Measurements from ENCODE around the gene KPNA1. TPM values are rescaled to one million over a fixed set of nuclear protein-coding genes. Genes with fewer than 3 reads are reported as not detected.

Gene KPNA1
- polyA plus RNA-seq, 1 experiment: 27.8 TPM

DNA sequence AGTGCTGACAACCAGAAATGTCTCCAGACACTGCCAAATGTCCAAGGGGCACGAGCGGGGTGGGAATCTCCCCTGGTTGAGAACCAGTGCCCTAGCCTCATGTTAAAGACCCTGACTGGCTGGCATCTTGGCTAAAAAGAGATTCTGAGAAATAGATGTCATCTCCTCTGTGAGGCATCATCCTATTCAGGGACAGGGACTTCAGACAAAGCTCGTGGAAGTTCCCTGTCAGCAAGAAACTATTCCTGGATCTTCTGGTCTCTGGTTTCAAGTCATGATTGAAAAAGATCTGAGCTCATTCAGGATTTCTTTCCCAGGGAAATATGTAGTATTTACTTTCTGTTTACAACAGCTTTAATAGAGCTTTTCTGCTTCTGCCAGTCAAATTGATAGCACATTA lies 109.7 kb downstream of the KPNA1 start:
- CTCF ChIA-PET: interaction anchor here (1.7 to 1.8 kb wide), 2 partner anchors 10 to 12 kb away, joined by 5 to 10 read pairs; no protein-coding TSS in a partner anchor
- Histone ChIP-seq H3K36me3 (ENCODE audit: control insufficient read depth, insufficient read depth, low read length) (0 out of 2 replicates have a peak, but pooled peaks cover 1% of the 10 kb centered on the region), H3K4me3 (ENCODE audit: low read depth, low read length) (no peak overlapping the region), H3K27me3 (ENCODE audit: control insufficient read depth, insufficient read depth, low read length) (no peaks in the 10 kb centered on the region)
- POLR2A ChIA-PET: no interaction called here
- TF ChIP-seq, protein P1, sequence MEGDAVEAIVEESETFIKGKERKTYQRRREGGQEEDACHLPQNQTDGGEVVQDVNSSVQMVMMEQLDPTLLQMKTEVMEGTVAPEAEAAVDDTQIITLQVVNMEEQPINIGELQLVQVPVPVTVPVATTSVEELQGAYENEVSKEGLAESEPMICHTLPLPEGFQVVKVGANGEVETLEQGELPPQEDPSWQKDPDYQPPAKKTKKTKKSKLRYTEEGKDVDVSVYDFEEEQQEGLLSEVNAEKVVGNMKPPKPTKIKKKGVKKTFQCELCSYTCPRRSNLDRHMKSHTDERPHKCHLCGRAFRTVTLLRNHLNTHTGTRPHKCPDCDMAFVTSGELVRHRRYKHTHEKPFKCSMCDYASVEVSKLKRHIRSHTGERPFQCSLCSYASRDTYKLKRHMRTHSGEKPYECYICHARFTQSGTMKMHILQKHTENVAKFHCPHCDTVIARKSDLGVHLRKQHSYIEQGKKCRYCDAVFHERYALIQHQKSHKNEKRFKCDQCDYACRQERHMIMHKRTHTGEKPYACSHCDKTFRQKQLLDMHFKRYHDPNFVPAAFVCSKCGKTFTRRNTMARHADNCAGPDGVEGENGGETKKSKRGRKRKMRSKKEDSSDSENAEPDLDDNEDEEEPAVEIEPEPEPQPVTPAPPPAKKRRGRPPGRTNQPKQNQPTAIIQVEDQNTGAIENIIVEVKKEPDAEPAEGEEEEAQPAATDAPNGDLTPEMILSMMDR (IDR thresholded peaks at IDR 0.05; ENCODE audit: insufficient read depth, low read depth, low read length): no peak
- no peak for DNase-seq (ENCODE audit: low read depth)

DNA sequence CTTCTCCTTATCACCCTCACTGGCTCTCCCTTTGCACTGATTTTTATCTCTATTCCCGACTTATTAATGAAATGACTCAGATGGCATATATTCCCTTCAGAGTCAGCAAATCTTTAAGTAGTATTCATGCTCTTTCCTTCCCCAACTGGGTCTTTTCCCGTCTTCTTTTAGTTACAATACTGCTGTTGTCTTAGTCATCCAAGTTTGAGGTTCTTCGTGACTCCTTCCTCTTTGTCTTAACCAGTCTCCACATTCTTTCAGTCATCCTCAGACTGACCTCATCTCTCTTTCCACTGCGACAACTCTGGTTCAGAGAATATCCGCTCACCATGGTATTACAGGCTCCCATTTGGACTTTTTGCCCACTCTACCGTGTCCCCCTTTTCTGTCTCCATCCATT lies 111.2 kb downstream of the KPNA1 start:
- POLR2A ChIA-PET: no interaction called here
- Histone ChIP-seq H3K4me3 (ENCODE audit: low read depth, low read length) (no peak overlapping the region), H3K36me3 (ENCODE audit: control insufficient read depth, insufficient read depth, low read length) (0 out of 2 replicates have a peak, but pooled peaks cover 1% of the 10 kb centered on the region), H3K27me3 (ENCODE audit: control insufficient read depth, insufficient read depth, low read length) (no peaks in the 10 kb centered on the region)
- DNase-seq (ENCODE audit: low read depth): no peak
- TF ChIP-seq, protein P1 (IDR thresholded peaks at IDR 0.05; ENCODE audit: insufficient read depth, low read depth, low read length): no peak
- CTCF ChIA-PET: no interaction called here

DNA sequence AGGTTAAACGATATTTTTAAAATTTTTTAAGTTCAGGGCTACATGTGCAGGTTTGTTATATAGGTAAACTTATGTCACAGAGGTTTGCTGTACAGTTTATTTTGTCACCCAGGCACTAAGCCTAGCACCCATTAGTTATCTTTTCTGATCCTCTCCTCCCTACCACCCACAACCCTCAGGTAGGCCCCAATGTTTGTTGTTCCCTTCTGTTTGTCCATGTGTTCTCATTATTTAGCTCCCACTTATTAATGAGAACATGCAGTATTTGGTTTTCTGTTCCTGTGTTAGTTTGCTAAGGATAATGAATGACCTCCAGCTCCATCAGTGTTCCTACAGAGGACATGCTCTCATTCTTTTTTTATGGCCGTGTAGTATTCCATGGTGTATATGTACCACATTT lies 115.8 kb downstream of the KPNA1 start:
- no peak overlapping the region for H3K4me3 ChIP-seq (ENCODE audit: low read depth, low read length)
- TF ChIP-seq, protein P1 (IDR thresholded peaks at IDR 0.05; ENCODE audit: insufficient read depth, low read depth, low read length): no peak
- no peaks in the 10 kb centered on the region for H3K27me3 ChIP-seq (ENCODE audit: control insufficient read depth, insufficient read depth, low read length)
- POLR2A ChIA-PET: no interaction called here
- H3K36me3 ChIP-seq (ENCODE audit: control insufficient read depth, insufficient read depth, low read length): no peaks in the 10 kb centered on the region
- CTCF ChIA-PET: no interaction called here
- DNase-seq (ENCODE audit: low read depth): no peak

DNA sequence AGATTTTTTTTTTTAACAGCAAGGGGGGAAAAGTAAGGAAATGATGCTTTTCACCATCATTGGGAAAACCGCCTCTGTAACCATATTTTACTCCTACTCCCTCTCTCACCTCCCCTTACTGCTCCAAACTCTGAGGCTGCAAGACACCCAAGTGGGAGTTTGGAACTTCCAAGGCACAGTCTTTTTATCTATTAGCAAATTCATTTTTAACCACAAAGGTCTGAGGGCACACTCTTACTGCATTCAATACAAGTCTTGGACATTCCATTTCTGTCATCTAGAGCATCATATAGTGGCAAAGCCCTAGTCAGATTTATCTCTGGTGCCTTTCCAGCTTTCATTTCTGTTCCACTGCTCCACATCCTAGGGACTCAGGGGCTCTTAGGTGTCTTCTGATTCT lies 117.5 kb downstream of the KPNA1 start:
- ChIA-PET CTCF (no interaction called here), POLR2A (no interaction called here)
- TF ChIP-seq, protein P1 (IDR thresholded peaks at IDR 0.05; ENCODE audit: insufficient read depth, low read depth, low read length): no peak
- no peaks in the 10 kb centered on the region for H3K36me3 ChIP-seq (ENCODE audit: control insufficient read depth, insufficient read depth, low read length)
- H3K4me3 ChIP-seq (ENCODE audit: low read depth, low read length): no peak overlapping the region
- no peak for DNase-seq (ENCODE audit: low read depth)
- H3K27me3 ChIP-seq (ENCODE audit: control insufficient read depth, insufficient read depth, low read length): no peaks in the 10 kb centered on the region

DNA sequence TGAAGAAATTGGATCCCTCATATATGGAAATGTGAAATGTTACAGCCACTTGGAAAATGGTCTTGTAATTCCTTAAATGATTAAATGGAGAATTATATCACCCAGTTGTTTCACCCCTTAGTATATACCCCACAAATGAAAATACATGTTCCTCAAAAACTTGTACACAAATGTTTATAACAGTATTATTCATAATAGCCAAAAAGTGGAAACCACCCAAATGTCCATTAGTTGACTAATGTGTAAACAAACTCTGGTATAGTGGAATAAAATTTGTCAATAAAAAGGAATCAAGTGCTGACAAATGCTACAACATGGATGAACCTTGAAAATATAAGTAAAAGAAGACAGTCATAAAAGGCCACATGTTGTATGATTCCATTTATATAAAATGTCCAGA lies 118.2 kb downstream of the KPNA1 start:
- TF ChIP-seq, protein P1 (IDR thresholded peaks at IDR 0.05; ENCODE audit: insufficient read depth, low read depth, low read length): no peak
- ChIA-PET POLR2A (no interaction called here), CTCF (no interaction called here)
- DNase-seq (ENCODE audit: low read depth): no peak
- no peak overlapping the region for H3K4me3 ChIP-seq (ENCODE audit: low read depth, low read length)
- no peaks in the 10 kb centered on the region for H3K27me3 ChIP-seq (ENCODE audit: control insufficient read depth, insufficient read depth, low read length)
- H3K36me3 ChIP-seq (ENCODE audit: control insufficient read depth, insufficient read depth, low read length): no peaks in the 10 kb centered on the region
